ENCODE measurements around the gene ZNF787.

Gene ZNF787

GRCh38 chr19:56142897-56143434 is 21.9 kb upstream of the ZNF787 start:
- DNase-seq, result no peak

DNA sequence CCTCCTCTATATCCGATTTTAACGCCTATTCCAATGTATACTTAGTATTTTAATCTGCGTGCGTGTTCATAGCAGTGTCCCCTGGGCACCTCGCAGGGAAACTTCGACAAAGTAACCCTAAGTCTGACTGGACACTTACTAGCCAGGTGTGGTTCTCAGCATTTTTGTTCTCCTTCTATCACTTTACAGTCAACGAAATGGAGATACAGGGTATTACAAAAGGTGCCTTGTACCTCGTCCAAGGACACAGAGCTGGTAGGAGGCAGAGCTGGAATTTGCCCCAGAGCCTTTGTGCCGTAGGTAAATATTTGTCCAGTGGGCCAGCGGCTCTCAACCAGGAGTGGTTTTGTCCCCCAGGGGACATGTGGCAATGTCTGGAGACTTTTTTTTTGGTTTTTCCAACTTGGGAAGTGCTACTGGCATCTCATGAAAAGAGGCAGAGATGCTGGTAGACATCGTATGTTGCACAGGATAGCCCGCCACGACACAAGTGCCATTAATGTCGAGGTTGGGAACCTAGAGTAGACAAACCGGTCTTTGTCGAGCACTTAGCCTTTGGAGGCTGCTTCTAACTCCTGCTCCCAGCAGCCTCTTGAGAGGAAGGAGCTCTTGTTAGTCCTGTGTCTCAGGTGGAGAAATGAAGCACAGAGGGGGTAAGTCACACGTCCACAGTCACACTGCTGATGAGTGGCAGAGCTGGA is 21.1 kb upstream of the ZNF787 start:
- no peak for DNase-seq

GRCh38 chr19:56141417-56141993 is 20.4 kb upstream of the ZNF787 start:
- no peak for DNase-seq

DNA sequence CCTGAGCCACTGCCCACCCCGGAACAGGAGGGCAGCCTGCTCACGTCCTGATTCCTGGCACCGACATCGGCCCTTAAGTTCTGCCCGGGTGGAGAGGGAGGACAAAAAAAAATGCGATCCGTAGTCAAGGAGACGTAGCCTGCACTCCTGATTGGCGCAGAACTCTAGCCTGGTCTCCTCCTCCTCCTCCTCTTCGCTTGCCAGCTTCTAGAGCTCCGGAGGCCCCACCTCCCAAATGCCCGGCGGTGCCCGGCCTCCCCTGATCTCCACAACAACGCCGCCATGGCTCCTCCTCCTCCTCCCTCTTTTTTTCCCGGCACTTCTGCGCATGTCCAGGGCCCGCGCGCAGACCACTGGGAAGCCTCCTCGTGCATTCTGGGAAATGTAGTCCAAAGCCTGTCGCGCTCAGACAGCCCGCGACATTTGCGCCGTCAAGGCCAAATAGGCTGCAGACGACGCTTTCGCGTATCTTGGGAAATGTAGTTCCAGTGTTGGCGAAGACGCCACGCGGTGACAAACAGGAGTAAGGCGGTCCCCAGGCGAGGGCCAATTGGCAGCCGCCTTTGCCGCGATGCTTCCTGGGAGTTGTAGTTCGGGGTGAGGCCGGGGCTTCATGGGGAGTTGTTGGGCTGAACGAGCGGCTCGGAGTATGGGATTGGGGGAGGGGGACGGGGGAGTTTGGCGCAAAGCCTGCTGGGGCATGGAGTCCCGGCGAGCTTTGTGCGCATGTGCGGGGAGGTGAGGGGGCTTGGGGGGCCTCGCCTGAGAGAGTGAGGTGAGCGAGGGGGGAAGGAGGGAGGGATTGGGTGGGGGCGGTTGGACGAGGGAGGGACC is 19.7 kb upstream of the ZNF787 start, which contains the start of gene ZNF444:
Gene ZNF444 (plus strand): TSS at position 705 of the 834 bp plus-strand sequence. CDS start 5,625 bp downstream, outside the sequence.
- peak; percentile 100 for DNase-seq

- no peak for DNase-seq
Measured at GRCh38 chr19:56139847-56140582, 18.9 kb upstream of the ZNF787 start.

GRCh38 chr19:56138069-56138468 is 17.0 kb upstream of the ZNF787 start:
- no peak for DNase-seq

GRCh38 chr19:56137405-56137804 is 16.3 kb upstream of the ZNF787 start:
- no peak for DNase-seq

DNA sequence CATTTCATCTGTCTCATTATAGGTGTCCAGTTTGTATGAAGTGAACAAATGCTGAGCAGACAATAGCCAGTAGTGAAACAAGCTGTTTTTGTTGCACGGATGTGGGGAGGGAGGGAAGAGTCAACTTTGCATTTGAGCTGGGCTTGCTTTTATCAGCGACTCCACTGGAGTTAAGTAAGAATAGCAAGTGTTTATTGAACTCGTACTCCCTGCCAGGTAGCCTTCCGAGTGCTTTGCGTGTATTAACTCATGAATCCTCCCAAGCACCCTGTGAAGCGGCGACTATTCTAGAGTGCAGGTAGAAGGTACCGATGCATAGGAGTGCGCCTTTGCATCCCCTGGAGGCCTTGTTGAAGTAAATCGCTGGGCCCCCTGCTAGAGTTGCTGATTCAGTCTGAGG is 15.3 kb upstream of the ZNF787 start:
- no peak for DNase-seq

DNA sequence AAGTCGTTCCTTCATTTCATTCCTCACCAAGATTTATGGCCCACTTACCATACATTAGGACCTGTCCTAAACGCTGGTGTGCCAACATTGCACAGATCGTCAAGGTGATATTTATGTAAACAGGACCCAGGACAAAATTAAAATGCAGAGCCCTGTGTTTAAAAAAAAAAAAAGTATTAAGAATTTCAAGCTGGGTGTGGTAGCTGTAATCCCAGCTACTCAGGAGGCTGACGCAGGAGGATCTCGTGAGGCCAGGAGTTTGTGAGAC is 13.5 kb upstream of the ZNF787 start:
- no peak for DNase-seq

GRCh38 chr19:56133858-56134653 is 13.0 kb upstream of the ZNF787 start:
- peak; percentile 59 for DNase-seq

DNA sequence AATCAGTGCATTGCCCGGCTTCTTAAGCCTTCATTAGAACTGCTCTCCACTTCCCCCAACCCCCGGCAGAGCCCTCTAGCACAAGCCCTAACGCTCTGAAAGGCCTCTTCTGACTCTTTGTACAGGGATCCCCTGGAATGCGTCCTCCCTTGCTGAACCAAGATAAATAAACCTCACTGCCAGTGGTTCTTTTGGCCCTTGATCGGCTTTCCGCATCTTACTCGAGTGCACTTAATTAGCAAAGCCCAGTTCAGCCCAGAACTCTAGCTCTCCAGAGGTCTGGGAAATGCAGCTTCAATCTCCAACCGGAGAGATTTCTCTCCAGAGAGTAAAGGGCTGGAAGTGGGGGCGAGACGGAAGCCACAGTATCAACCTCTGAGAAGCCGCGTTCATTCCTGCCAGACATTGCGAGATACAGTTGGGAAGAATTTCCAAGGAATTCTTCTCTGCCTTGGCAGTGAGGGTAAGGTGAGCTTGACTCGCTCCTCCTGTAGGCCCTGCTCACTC is 11.3 kb upstream of the ZNF787 start:
- peak; percentile 55 for DNase-seq

GRCh38 chr19:56131651-56132050 is 10.6 kb upstream of the ZNF787 start:
- no peak for DNase-seq

- DNase-seq, result no peak
Measured at GRCh38 chr19:56130006-56130405, 8.9 kb upstream of the ZNF787 start.

DNA sequence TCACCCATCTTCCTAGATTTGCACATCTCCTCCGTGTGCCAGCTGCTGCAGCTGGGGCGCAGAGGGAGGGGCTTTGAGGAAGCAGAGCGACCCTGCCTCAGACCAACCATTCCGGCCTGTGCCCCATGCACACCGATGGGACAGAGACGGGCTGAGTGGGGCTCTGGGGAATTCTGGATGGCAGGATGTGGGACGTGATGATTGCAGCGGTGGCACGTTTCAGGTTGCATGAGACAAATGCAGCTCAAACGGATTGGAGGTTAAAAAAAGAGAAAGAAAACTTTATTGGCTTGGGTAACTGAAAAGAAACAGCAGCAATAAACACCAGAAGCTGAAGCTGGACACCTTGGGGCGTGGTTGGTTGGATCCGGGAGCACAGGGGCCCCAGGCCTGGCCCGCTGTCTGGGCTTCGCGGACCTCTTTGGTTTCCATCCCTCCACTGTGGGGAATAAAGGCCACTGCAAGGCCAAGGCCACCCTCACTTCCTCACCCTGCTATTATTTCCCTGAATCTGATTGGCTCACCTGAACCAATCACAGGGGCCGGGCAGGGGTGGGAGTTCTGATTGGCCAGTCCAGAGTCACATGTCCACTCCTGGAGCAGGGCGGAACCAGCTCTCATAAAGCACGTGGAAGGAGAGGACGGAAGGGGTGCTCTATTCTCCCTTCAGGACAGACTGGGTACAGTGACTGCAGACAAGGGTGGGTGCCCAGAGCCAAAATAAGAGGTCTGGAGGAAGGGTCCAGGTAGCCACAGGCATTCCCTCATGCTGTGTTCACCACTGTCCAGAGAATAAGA is 6.1 kb upstream of the ZNF787 start:
- DNase-seq, result no peak

- no peak for DNase-seq
Measured at GRCh38 chr19:56125806-56126590, 4.9 kb upstream of the ZNF787 start.

DNA sequence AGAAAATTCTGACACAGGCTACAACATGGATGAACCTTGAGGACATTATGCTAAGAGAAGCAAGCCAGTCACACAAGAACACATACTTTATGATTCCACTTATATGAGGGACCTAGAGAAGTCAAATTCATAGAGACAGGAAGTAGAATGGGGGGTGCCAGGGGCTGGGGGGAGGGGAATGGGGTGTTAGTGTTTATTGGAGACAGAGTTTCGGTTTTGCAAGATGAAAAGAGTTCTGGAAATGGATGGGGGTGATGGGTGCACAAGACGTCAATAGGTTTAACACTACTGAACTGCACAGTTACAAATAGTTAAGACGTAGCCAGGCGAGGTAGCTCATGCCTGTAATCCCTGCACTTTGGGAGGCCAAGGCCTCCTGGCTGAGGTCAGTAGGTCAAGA is 3.5 kb upstream of the ZNF787 start:
- no peak for DNase-seq

- no peak for DNase-seq
Measured at GRCh38 chr19:56123266-56123891, 2.3 kb upstream of the ZNF787 start.

DNA sequence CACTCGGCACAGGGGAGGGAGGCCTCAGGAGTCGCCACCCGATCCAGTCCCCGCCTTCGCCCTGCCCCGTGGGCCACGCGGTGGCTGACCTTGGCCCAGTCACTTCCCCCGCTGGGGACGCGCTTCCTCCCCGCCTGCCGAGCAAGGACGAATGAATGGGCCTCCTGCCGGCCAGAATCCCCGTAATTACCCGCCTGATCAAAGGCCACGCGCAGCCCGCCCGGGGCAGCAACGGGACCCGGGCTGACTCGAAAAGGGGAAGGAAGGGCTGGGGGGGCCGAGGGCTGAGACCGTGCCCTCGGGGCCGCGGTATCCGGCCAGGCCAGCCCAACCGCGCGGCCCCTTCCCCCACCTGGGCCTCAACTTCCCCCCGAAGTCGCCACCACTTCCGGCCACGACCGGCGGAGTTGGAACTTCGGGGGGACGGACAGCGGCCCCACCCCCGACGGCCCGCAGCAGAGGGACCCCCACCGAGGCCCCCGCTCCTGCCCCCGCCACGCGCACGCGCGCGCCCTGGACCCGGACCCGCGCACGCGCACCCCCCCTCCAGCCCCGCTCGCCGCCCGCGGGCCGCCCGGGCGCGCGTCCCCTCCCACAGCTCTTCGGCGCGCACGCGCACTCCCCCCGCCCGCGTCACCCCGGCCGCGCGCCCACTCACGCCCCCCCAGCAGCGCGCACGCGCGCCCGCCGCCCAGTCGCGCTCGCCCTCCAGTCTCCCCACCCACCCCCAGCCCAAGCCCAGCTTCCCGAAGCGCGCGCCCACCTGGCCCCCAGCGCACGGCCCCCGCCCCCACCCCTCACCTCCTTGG is 520 bp downstream of the ZNF787 start:
- DNase-seq, result peak; percentile 81

DNA sequence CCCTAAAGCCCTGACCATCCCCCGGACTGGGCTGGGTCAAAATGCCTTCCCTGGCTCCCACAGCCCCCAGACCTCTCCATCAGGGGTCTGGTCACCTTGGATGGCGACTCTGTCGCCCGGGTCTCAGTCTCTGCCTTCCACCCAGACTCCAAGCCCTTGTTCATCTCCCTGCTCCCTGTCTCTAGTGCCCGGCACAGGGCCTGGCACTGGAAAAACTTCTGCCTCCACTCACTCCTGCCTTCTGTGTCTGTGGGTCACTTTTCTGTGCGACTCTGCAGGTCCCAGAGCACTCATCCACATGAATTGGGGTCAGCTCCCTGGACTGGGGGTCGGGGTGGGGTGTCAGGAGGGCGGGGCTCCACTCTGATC is 1.1 kb downstream of the ZNF787 start:
- no peak for DNase-seq

Measured in fibroblast of skin of scalp (primary cell).